IMR-90 (cell line): Measurements from ENCODE around the gene C6orf15. TPM values are rescaled to one million over a fixed set of nuclear protein-coding genes. Genes with fewer than 3 reads are reported as not detected.

ENCODE experiments used
- ATAC-seq: fragments of 200-7000 bp; cut with Tn5 transposase; 2 replicates; pipeline ENCODE4 v1.9.1; 2020; ENCODE audit warnings: low read depth, mild to moderate bottlenecking, moderate library complexity
- BruUV-seq: library from RNA; stranded (reverse); fragments of 400-500 nt; replicated peaks from 2 replicates; lab custom pipeline; 2021; lab: Mats Ljungman, UMichigan
- CTCF ChIA-PET: fragments of 300-600 bp; formaldehyde crosslinking; extraction: SDS; loops from one replicate; lab custom pipeline; 2021; ENCODE audit warnings: antibody characterized with exemption; lab: Yijun Ruan, JAX
- POLR2A ChIA-PET: fragments of 300-600 bp; sonication (Branson Sonifier 250); formaldehyde crosslinking; loops from one replicate; lab custom pipeline; 2022; ENCODE audit warnings: antibody characterized with exemption; ENCODE audit not compliant: unreplicated experiment; lab: Charles Lee
- DNase-seq: peaks from one replicate; pipeline ENCODE4 v3.0.0; 2013
- H2AFZ ChIP-seq: replicated peaks from 2 replicates; pipeline ENCODE3; 2013; ENCODE audit warnings: low read length, mild to moderate bottlenecking; ENCODE audit not compliant: poor library complexity
- H2AK5ac ChIP-seq: 2 replicates; pipeline ENCODE4 v1.6.1; 2013; ENCODE audit warnings: low read depth, low read length, inconsistent platforms
- H2AK9ac ChIP-seq: replicated peaks from 2 replicates; pipeline ENCODE3; 2013; ENCODE audit warnings: mild to moderate bottlenecking, low read depth, low read length, moderate library complexity; ENCODE audit not compliant: poor library complexity
- H2BK120ac ChIP-seq: 2 replicates; pipeline ENCODE4 v1.6.1; 2013; ENCODE audit warnings: low read depth, low read length, inconsistent platforms
- H2BK15ac ChIP-seq: 3 replicates; pipeline ENCODE4 v1.6.1; 2013; ENCODE audit warnings: low read depth, low read length, inconsistent platforms
- H2BK20ac ChIP-seq: 2 replicates; pipeline ENCODE4 v1.6.1; 2013; ENCODE audit warnings: low read depth, mild to moderate bottlenecking, inconsistent platforms, low read length, moderate library complexity
- H2BK5ac ChIP-seq: 2 replicates; pipeline ENCODE4 v1.6.1; 2013; ENCODE audit warnings: mild to moderate bottlenecking, low read depth, low read length, inconsistent platforms; ENCODE audit not compliant: poor library complexity, severe bottlenecking
- H3K14ac ChIP-seq: replicated peaks from 2 replicates; pipeline ENCODE4 v1.6.1; 2013; ENCODE audit warnings: low read depth, low read length, inconsistent platforms
- H3K18ac ChIP-seq: 2 replicates; pipeline ENCODE4 v1.6.1; 2013; ENCODE audit warnings: low read depth, low read length, control low read depth
- H3K23ac ChIP-seq: 2 replicates; pipeline ENCODE4 v1.6.1; 2013; ENCODE audit warnings: low read depth, low read length, inconsistent platforms
- H3K27ac ChIP-seq: 2 replicates; pipeline ENCODE4 v1.5.1; 2013; ENCODE audit warnings: mild to moderate bottlenecking, control low read depth, low read length; ENCODE audit not compliant: insufficient read depth
- H3K27me3 ChIP-seq: 2 replicates; pipeline ENCODE4 v1.6.1; 2013; ENCODE audit warnings: low read length; ENCODE audit not compliant: control insufficient read depth, insufficient read depth
- H3K36me3 ChIP-seq: 2 replicates; pipeline ENCODE4 v1.6.1; 2013; ENCODE audit warnings: low read length, mixed read lengths; ENCODE audit not compliant: control insufficient read depth, insufficient read depth
- H3K4ac ChIP-seq: 2 replicates; pipeline ENCODE4 v1.6.1; 2013; ENCODE audit warnings: low read depth, low read length, inconsistent platforms
- H3K4me1 ChIP-seq: 2 replicates; pipeline ENCODE4 v1.6.1; 2013; ENCODE audit warnings: low read length, mixed read lengths; ENCODE audit not compliant: control insufficient read depth, insufficient read depth
- H3K4me2 ChIP-seq: 2 replicates; pipeline ENCODE4 v1.6.1; 2013; ENCODE audit warnings: low read depth, mild to moderate bottlenecking, control low read depth, low read length, moderate library complexity
- H3K4me3 ChIP-seq: 2 replicates; pipeline ENCODE4 v1.5.1; 2013; ENCODE audit warnings: low read depth, mild to moderate bottlenecking, control low read depth, low read length, moderate library complexity; ENCODE audit not compliant: insufficient read depth
- H3K56ac ChIP-seq: 2 replicates; pipeline ENCODE4 v1.6.1; 2013; ENCODE audit warnings: low read length, inconsistent platforms; ENCODE audit not compliant: insufficient read depth; ENCODE audit errors: extremely low read depth
- H3K79me1 ChIP-seq, 2 experiments: 2 replicates each; pipeline ENCODE4 v1.6.1; 2013; ENCODE audit warnings: low read length in 2 of 2, inconsistent platforms in 1 of 2, low read depth in 1 of 2
- H3K9ac ChIP-seq: 2 replicates; pipeline ENCODE4 v1.6.1; 2013; ENCODE audit warnings: low read depth, low read length, control low read depth
- H3K9me1 ChIP-seq: 2 replicates; pipeline ENCODE4 v1.6.1; 2013; ENCODE audit warnings: low read length, inconsistent platforms; ENCODE audit not compliant: insufficient read depth
- H3K9me3 ChIP-seq: 2 replicates; pipeline ENCODE4 v1.6.1; 2013; ENCODE audit warnings: low read length; ENCODE audit not compliant: control insufficient read depth, insufficient read depth
- H4K20me1 ChIP-seq: 2 replicates; pipeline ENCODE4 v1.6.1; 2013; ENCODE audit warnings: low read length, inconsistent platforms; ENCODE audit not compliant: insufficient read depth
- H4K5ac ChIP-seq: 2 replicates; pipeline ENCODE4 v1.6.1; 2013; ENCODE audit warnings: mild to moderate bottlenecking, low read depth, low read length, control low read depth
- H4K8ac ChIP-seq, 2 experiments: 2 replicates each; pipeline ENCODE4 v1.6.1; 2013; ENCODE audit warnings: low read depth in 2 of 2, low read length in 2 of 2, control low read depth in 1 of 2, inconsistent platforms in 1 of 2
- H4K91ac ChIP-seq: 2 replicates; pipeline ENCODE4 v1.6.1; 2013; ENCODE audit warnings: low read depth, low read length, inconsistent platforms; ENCODE audit not compliant: insufficient read depth
- BHLHE40 ChIP-seq: fragments of 150-350 bp; IDR thresholded peaks from 2 replicates; pipeline ENCODE4 v1.6.1; 2016; ENCODE audit warnings: mild to moderate bottlenecking, low read depth, low read length
- CEBPB ChIP-seq: IDR thresholded peaks from 2 replicates; pipeline ENCODE4 v1.6.1; 2012; ENCODE audit warnings: low read depth, low read length, improper control_type of control experiment
- CHD1 ChIP-seq: IDR thresholded peaks from 2 replicates; pipeline ENCODE4 v1.6.1; 2012; ENCODE audit warnings: low read depth, low read length, improper control_type of control experiment
- CTCF ChIP-seq: conservative IDR thresholded peaks from 2 replicates; pipeline ENCODE4 v1.5.1; 2012; ENCODE audit warnings: mild to moderate bottlenecking, low read depth, low read length, improper control_type of control experiment
- ELK1 ChIP-seq: fragments of 150-350 bp; IDR thresholded peaks from 2 replicates; pipeline ENCODE4 v1.6.1; 2016; ENCODE audit warnings: low read depth, mild to moderate bottlenecking, low read length, moderate library complexity, borderline replicate concordance
- FOS ChIP-seq: fragments of 150-350 bp; IDR thresholded peaks from 2 replicates; pipeline ENCODE4 v1.6.1; 2016; ENCODE audit warnings: low read depth, low read length
- MAFK ChIP-seq: IDR thresholded peaks from 2 replicates; pipeline ENCODE4 v1.6.1; 2012; ENCODE audit warnings: low read depth, low read length, improper control_type of control experiment
- MAZ ChIP-seq: IDR thresholded peaks from 2 replicates; pipeline ENCODE4 v1.6.1; 2012; ENCODE audit warnings: low read depth, mild to moderate bottlenecking, low read length, improper control_type of control experiment, moderate library complexity, borderline replicate concordance
- MXI1 ChIP-seq: IDR thresholded peaks from 2 replicates; pipeline ENCODE4 v1.6.1; 2012; ENCODE audit warnings: low read depth, mild to moderate bottlenecking, low read length, moderate library complexity, borderline replicate concordance
- NFE2L2 ChIP-seq: fragments of 150-350 bp; IDR thresholded peaks from 2 replicates; pipeline ENCODE4 v1.6.1; 2016; ENCODE audit warnings: low read depth, mild to moderate bottlenecking, low read length
- POLR2A ChIP-seq: IDR thresholded peaks from 2 replicates; pipeline ENCODE4 v1.6.1; 2012; ENCODE audit warnings: mild to moderate bottlenecking, low read depth, low read length
- RAD21 ChIP-seq: IDR thresholded peaks from 2 replicates; pipeline ENCODE4 v1.6.1; 2012; ENCODE audit warnings: low read length, improper control_type of control experiment
- RCOR1 ChIP-seq: IDR thresholded peaks from 2 replicates; pipeline ENCODE4 v1.6.1; 2012; ENCODE audit warnings: mild to moderate bottlenecking, low read length, improper control_type of control experiment; ENCODE audit not compliant: insufficient replicate concordance
- RFX5 ChIP-seq: IDR thresholded peaks from 2 replicates; pipeline ENCODE4 v1.8.0; 2012; ENCODE audit warnings: low read depth, mild to moderate bottlenecking, low read length, moderate library complexity
- SMC3 ChIP-seq: fragments of 150-350 bp; IDR thresholded peaks from 2 replicates; pipeline ENCODE4 v1.6.1; 2016; ENCODE audit warnings: low read depth, mild to moderate bottlenecking, antibody characterized with exemption, low read length, moderate library complexity
- USF2 ChIP-seq: fragments of 150-350 bp; IDR thresholded peaks from 2 replicates; pipeline ENCODE4 v1.6.1; 2017; ENCODE audit warnings: mild to moderate bottlenecking, antibody characterized with exemption, low read length, low read depth
- WGBS, 2 experiments: methylation state at CpG; one replicate each; pipeline versions ENCODE4 v1.1.5 to v1.1.7; 2013; ENCODE audit warnings: missing lambda C conversion rate in 2 of 2; ENCODE audit not compliant: insufficient read length in 1 of 2; ENCODE audit errors: extremely low coverage in 2 of 2; 5-methylcytosine and 5-hydroxymethylcytosine counted together
- dilution Hi-C: fragments of 300-500 bp; cut with HindIII; formaldehyde crosslinking; loops from one replicate; pipeline ENCODE4 v1.14.3; 2018; ENCODE audit warnings: low sequenced_read_pairs; ENCODE audit not compliant: unreplicated experiment
- in situ Hi-C: fragments of 300-500 bp; cut with MboI; formaldehyde crosslinking; loops from 3 replicates; pipeline ENCODE4 v1.14.3; 2019; ENCODE audit warnings: low sequenced_read_pairs, inconsistent platforms, mixed read lengths
- intact Hi-C: fragments of 100-400 bp; cut with micrococcal nuclease; formaldehyde crosslinking; loops from 2 replicates; pipeline ENCODE4 v1.10.0; 2022
- polyA plus RNA-seq, 3 experiments: library from polyadenylated mRNA; depleted of rRNA; stranded (reverse); fragments of >200 nt; gene quantifications; 2 replicates each; pipeline ENCODE4 v1.2.3, GENCODE V29; 2012; ENCODE audit warnings: low replicate concordance in 1 of 3
- total RNA-seq: library from RNA; depleted of rRNA; stranded (reverse); fragments of >200 nt; gene quantifications from 2 replicates; pipeline ENCODE4 v1.2.3, GENCODE V29; 2012

The C6orf15 gene
- total and polyA plus RNA-seq, 2 of the 4 experiments (the other 2 are of a cell fraction) = not detected

GRCh38 chr6:31090275-31090972 lies 22.0 kb downstream of the C6orf15 start:
- H3K4me2 ChIP-seq = no peak overlapping the region
- H2AK5ac ChIP-seq = no peak overlapping the region
- H4K91ac ChIP-seq = no peak overlapping the region
- no TSS peak for BruUV-seq
- H3K9me3 ChIP-seq = peaks cover 2% of the 10 kb centered on the region; the same call in 1 of the 2 replicates
- dilution Hi-C loops (no loop called here), intact Hi-C loops (no loop called here), in situ Hi-C loops (loop anchor here (25.0 kb wide), 1 partner anchor 603 kb away; the partner anchor contains the start of gene HLA-E)
- no peak overlapping the region for H3K23ac ChIP-seq
- no peaks in the 10 kb centered on the region; the same call in none of the 2 replicates for H3K27me3 ChIP-seq
- peaks cover 5% of the 10 kb centered on the region for H3K4me1 ChIP-seq
- no peaks in the 10 kb centered on the region for H3K79me1 ChIP-seq
- no peak overlapping the region for H3K14ac ChIP-seq
- H2BK15ac ChIP-seq = no peak overlapping the region
- no CpG with 5 or more reads among the region's 3 CpGs for WGBS, 2 experiments
- no peak overlapping the region for H3K4me3 ChIP-seq
- ATAC-seq (no peak), DNase-seq (no peak)
- H3K18ac ChIP-seq = no peak overlapping the region
- H3K4ac ChIP-seq = no peak overlapping the region
- no peak overlapping the region for H4K8ac ChIP-seq
- H4K20me1 ChIP-seq = 0 out of 2 replicates have a peak, but pooled peaks cover 3% of the 10 kb centered on the region
- POLR2A ChIA-PET = no interaction called here
- CTCF ChIA-PET = no interaction called here
- H3K56ac ChIP-seq = no peak overlapping the region
- no peak overlapping the region for H4K5ac ChIP-seq
- H3K9me1 ChIP-seq = no peaks in the 10 kb centered on the region
- H3K27ac ChIP-seq = no peak overlapping the region
- TF ChIP-seq RFX5 (no peak), NFE2L2 (no peak), POLR2A (no peak), FOS (no peak), BHLHE40 (no peak), RAD21 (no peak), CEBPB (no peak), MXI1 (no peak), MAFK (no peak), CTCF (no peak), ELK1 (no peak), SMC3 (no peak), USF2 (no peak), CHD1 (no peak), RCOR1 (no peak), MAZ (no peak)
- no peaks in the 10 kb centered on the region for H3K36me3 ChIP-seq
- H2BK5ac ChIP-seq = no peak overlapping the region
- no peak overlapping the region for H2AFZ ChIP-seq
- no peak overlapping the region for H2BK20ac ChIP-seq
- H2AK9ac ChIP-seq = no peak overlapping the region
- no peak overlapping the region for H3K9ac ChIP-seq
- H2BK120ac ChIP-seq = no peak overlapping the region
